KOPT-K1 (cell line): ENCODE measurements around the gene AKAP8.

ENCODE experiments used
- H3K27ac ChIP-seq: fragments of 200-600 bp; sonication (generic); 2 replicates; pipeline ENCODE4 v1.5.1; 2016; ENCODE audit warnings: antibody characterized with exemption, mild to moderate bottlenecking, low read depth, low read length; ENCODE audit not compliant: poor library complexity, severe bottlenecking
- H3K36me3 ChIP-seq: fragments of 200-600 bp; sonication (generic); 2 replicates; pipeline ENCODE4 v1.5.1; 2017; ENCODE audit warnings: antibody characterized with exemption, mild to moderate bottlenecking, low read length, moderate library complexity; ENCODE audit not compliant: insufficient read depth
- H3K9me3 ChIP-seq: fragments of 200-600 bp; sonication (generic); 2 replicates; pipeline ENCODE4 v1.5.1; 2017; ENCODE audit warnings: antibody characterized with exemption, low read length, mild to moderate bottlenecking; ENCODE audit not compliant: insufficient read depth, poor library complexity, severe bottlenecking

Gene AKAP8

DNA sequence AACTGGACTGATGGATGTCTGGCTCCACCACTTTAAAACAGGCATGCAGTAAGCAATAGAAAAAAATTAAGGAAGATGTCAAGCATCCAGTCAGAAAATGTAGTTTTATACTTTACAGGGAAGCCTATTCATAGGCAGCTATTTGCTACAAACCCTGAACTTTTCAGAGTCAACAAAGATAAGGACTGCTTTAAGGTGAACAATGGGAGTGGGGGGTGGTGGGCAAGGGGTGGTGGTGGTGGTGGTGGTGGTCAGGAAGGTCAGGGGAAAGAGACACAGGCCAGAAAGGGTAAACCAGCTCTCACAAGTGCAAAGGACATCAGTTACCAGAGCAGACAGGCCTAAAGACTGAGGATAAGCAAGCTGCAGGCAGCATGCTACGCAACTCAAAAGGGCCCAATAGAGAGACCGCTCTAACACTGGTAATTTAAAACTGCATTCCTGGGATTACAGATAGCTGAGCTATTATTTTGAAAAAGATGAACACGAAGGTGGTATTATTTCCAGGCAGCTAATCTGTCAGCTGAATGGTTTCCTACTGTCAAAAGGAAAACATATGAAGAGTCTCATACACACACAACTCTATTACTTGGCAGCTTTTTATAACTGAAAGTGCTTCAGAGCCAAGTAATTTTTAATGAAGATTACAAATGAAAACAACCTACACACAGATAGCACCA lies 62.1 kb downstream of the AKAP8 start:
- Histone ChIP-seq H3K9me3 (no peaks in the 10 kb centered on the region), H3K27ac (no peak overlapping the region), H3K36me3 (peaks cover 18% of the 10 kb centered on the region; the same call in 1 of the 2 replicates)

- Histone ChIP-seq H3K36me3 (peaks cover 20% of the 10 kb centered on the region; the same call in 1 of the 2 replicates), H3K9me3 (no peaks in the 10 kb centered on the region), H3K27ac (no peak overlapping the region)
These were observed 63.1 kb downstream of the AKAP8 start for GRCh38 chr19:15316498-15316897.

DNA sequence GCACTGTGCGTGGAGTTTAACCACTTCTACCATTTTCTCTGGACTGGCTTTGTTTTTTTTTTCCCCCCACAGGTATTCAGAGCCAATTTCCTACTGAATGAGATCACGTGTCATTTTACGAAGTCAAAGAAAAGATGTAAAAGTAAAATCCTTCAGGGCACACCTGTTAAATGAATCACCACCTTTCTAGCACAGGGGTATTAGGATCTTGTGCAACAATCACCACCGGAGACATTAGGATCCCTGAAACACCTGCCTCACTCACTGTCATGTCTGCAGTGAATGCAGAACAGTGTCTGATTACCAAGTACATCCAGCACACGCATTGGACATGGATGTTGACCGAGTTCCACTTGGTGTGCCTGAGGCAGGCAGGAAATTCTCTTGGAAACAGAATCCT lies 64.5 kb downstream of the AKAP8 start:
- Histone ChIP-seq H3K27ac (no peak overlapping the region), H3K9me3 (no peaks in the 10 kb centered on the region), H3K36me3 (peaks cover 20% of the 10 kb centered on the region; the same call in 1 of the 2 replicates)

DNA sequence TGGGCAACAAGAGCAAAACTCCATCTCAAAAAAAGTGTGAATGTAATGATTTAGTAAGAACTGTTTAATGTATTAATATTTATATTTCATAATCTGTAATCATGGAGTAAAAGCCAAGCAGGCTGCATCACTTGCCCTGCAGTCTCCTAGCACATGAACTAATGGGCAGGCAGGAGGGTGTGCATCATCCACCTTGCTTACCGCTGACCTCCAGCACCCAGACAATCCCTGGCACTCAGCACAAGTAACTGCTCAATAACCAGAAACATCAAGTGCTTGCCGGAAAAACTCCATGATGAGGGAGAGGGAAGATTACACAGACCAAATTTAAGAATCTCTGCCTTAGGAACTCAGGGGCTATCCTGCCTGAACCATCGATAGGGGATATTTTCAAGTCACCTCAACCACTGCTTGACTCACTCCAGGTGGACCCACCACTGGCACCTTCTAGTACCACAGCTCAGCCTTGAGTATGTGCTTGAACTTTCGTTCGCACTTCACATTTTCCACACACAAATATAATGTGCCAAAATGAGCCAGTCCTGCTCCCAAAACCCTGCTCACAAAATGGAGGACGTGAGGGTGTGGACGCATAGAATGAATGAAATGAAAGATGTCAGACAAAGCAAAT lies 65.8 kb downstream of the AKAP8 start:
- Histone ChIP-seq H3K27ac (no peak overlapping the region), H3K36me3 (peaks cover 20% of the 10 kb centered on the region; the same call in 1 of the 2 replicates), H3K9me3 (no peaks in the 10 kb centered on the region)

DNA sequence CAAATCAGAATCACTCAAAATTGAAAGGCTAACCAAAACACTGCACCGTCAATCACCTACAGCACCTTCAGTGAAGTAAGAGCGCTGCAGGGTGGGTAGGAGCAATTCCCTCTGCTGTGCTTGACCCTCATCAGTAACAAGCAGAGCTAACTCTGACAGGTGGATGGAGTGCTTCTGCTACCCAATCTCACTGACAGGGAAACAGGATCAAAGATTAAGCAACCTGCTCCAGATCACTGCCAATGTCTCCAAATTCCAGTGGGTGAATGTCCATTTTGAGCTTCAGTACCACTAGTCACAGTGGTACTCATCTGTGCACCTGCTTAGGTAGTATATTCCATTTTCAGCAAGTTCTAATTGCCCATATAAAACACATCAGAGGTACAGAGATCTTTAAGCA lies 72.4 kb downstream of the AKAP8 start:
- H3K27ac ChIP-seq = no peak overlapping the region
- H3K9me3 ChIP-seq = no peaks in the 10 kb centered on the region
- no peaks in the 10 kb centered on the region for H3K36me3 ChIP-seq

- H3K36me3 ChIP-seq = no peaks in the 10 kb centered on the region
- no peaks in the 10 kb centered on the region for H3K9me3 ChIP-seq
- H3K27ac ChIP-seq = no peak overlapping the region
These were observed 73.8 kb downstream of the AKAP8 start for GRCh38 chr19:15305582-15306334.

GRCh38 chr19:15304140-15304705 lies 75.4 kb downstream of the AKAP8 start:
- Histone ChIP-seq H3K27ac (no peak overlapping the region), H3K36me3 (no peaks in the 10 kb centered on the region), H3K9me3 (no peaks in the 10 kb centered on the region)
